ENCODE measurements around the gene CD226. TPM values are rescaled to one million over a fixed set of nuclear protein-coding genes. Genes with fewer than 3 reads are reported as not detected.
"Not testable (repeated sequence)": the region's sequence is repeated elsewhere in the genome, so short reads cannot be mapped to it uniquely, and the experiment has no call there.

CD226 gene
- total RNA-seq, 1 donor from 2014 or later, result 2.4 TPM

DNA sequence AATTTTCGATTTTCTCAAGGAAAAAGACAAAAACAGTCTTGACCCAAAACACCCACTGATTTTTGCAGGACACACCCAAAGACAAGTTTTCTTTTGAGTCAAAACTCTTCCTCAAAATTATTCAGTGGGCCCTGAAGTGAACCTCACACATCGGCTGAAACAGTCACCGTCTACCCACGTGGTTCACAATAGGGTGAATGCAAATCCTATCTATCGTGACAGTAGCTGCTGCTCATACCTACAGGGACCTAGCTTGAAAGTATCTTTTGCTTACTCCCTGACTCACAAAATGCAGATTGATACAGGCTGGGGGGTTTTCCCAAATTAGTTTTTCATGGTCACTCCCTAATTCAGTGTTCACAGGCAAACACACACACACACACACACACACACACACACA lies 10.7 kb upstream of the CD226 start:
- intact Hi-C loops (cut with DNase I), result no loop called here
- DNase-seq (ENCODE audit: low spot score), result no peak

DNA sequence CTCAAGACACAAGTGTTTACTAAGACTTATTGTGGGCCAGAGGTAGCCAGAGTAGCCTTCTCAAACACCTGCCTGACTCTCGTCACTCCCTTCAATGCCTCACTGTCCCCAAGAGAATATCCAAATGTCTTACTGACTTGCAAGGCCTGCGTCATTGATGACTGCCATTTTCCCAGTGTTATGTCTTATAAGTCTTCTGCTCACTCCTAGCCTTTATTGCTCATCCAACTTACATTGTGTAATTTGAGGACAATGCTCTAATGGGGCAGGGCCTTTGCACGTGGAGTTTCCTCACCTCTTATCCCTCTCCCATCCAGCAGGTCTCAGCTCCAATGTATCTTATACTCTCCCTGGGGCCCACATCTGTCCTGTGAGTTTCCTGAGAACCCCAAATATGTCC lies 10.1 kb upstream of the CD226 start:
- DNase-seq (ENCODE audit: low spot score), result no peak
- intact Hi-C loops (cut with DNase I), result no loop called here

- no peak for DNase-seq (ENCODE audit: low spot score)
- intact Hi-C loops (cut with DNase I), result no loop called here
Observed at GRCh38 chr18:69956665-69957620, 9.3 kb upstream of the CD226 start.

DNA sequence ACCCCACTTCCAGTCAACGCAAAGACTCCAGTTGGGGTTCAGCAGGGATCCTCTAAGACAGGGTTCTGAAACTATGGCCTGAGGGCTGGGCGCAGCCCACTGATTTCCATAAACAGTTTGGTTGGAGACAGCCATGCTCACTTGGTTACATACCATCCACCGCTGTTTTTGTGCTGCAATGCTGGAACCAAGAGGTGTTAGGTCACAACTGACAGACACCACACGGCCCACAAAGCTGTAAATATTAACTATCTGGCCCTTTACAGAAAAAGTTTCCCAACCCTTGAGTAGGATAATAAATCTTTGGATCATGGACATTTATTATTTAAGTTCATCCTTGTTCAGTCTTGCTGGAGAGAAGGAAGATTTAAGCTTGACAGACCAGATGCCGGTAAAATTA lies 8.4 kb upstream of the CD226 start:
- no peak for DNase-seq (ENCODE audit: low spot score)
- intact Hi-C loops (cut with DNase I), result no loop called here

- intact Hi-C loops (cut with DNase I), result no loop called here
- DNase-seq (ENCODE audit: low spot score), result no peak
Observed at GRCh38 chr18:69954719-69955480, 7.2 kb upstream of the CD226 start.

DNA sequence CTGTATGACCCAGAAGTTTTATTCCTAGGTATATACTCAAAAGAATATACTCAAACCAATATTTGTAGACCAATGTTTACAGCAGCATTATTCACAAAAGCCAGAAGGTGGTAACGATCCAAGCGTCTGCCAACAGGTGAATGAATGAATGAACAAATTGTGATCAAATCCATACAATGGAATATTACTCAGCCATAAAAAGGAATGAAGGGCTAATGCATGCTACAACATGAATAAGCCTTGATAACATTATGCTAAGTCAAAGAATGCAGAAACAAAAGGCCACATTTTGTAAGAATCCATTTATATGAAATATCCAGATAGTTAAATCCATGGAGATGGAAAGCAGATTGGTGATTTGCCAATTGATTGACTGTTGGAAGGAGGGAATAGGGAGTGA lies 5.5 kb upstream of the CD226 start:
- intact Hi-C loops (cut with DNase I), result no loop called here
- DNase-seq (ENCODE audit: low spot score), result no peak

- intact Hi-C loops (cut with DNase I), result no loop called here
- DNase-seq (ENCODE audit: low spot score), result no peak
Observed at GRCh38 chr18:69951182-69951581, 3.5 kb upstream of the CD226 start.

DNA sequence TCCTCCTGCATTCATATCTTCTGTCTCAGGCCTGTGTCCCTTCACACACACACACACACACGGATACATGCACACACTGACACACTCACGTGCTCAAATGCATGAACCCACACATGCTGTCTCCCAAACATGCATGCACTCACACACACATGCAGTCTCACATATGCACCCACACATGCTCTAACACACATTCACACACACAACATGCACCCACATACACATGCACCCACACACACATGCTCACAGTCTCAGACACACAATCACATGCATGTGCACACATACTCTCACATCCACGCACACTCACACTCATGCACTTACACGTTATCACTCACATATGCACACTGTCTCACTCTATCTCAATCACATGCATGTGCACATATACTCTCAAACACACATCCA lies 1.9 kb upstream of the CD226 start:
- DNase-seq (ENCODE audit: low spot score), result no peak
- intact Hi-C loops (cut with DNase I), result no loop called here

- no peak for DNase-seq (ENCODE audit: low spot score)
Observed at GRCh38 chr18:69948919-69949537, 1.4 kb upstream of the CD226 start.

GRCh38 chr18:69948256-69948655 lies 583 bp upstream of the CD226 start:
- intact Hi-C loops (cut with DNase I), result no loop called here
- no peak for DNase-seq (ENCODE audit: low spot score)

More at GRCh38 chr18:69948919-69949537, 1.4 kb upstream of the CD226 start:
- intact Hi-C loops (cut with DNase I), result no loop called here

- DNase-seq (ENCODE audit: low spot score), result no peak
- intact Hi-C loops (cut with DNase I), result no loop called here
Observed at GRCh38 chr18:69946608-69947155, 991 bp downstream of the CD226 start.

GRCh38 chr18:69945220-69946114 lies 2.2 kb downstream of the CD226 start:
- intact Hi-C loops (cut with DNase I), result no loop called here
- no peak for DNase-seq (ENCODE audit: low spot score)

DNA sequence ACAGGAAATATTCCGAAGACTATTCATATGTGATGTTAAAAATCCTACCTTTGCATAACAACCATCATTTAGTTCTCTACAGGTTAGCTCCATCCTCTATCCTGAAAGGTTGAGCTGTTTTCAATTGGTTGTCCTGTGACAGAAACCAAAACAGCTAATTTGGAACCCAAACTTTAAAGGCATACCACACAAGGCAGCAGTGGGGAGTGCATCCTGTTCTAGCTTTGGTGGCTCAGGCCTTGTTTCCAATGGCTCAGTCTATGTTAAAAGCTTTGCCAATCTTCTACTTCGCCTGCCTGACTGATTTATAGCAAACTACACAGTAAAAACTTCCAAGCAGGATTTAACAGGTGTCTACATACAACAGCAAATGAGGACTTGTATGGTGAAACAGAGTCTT lies 3.2 kb downstream of the CD226 start:
- intact Hi-C loops (cut with DNase I), result no loop called here
- no peak for DNase-seq (ENCODE audit: low spot score)

- no peak for DNase-seq (ENCODE audit: low spot score)
- intact Hi-C loops (cut with DNase I), result no loop called here
Observed at GRCh38 chr18:69943021-69943420, 4.7 kb downstream of the CD226 start.

DNA sequence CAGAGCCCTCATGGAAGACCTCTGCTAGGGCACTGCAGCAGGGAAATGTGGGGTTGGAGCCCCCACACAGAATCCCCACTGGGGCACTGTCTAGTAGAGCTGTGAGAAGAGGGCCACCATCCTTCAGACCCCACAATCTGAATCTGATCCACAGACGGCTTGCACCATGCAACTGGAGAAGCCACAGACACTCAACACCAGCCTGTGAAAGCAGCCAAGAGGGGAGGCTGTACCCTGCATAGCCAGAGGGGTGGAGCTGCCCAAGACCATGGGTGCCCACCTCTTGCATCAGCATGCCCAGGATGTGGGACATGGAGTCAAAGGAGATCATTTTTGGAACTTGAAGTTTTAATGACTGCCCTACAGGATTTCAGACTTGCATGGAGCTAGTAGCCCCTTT lies 6.5 kb downstream of the CD226 start:
- intact Hi-C loops (cut with DNase I), result no loop called here
- DNase-seq (ENCODE audit: low spot score), result no peak

- intact Hi-C loops (cut with DNase I); DNase-seq (ENCODE audit: low spot score): not testable (repeated sequence)
Observed at GRCh38 chr18:69939812-69940211, 7.9 kb downstream of the CD226 start.

DNA sequence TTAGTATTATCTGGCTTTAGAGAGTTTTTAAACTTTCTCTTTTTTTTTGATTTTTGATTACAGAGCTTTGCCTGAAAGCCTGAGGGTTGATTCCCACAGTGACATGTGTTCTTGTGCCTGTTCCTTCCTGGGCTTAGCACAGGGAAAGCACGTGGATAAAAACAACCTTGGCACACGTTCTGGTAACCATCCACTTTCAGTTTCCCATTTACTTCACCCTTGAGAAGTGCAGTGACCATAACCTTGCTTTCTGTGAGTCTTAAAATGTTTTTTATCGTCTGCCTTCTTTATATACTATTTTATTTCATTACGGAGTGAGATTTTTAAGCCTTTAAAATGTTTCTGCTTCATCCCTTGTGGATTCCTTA lies 11.5 kb downstream of the CD226 start:
- no peak for DNase-seq (ENCODE audit: low spot score)
- intact Hi-C loops (cut with DNase I), result no loop called here

GRCh38 chr18:69935319-69936190 lies 12.1 kb downstream of the CD226 start:
- DNase-seq (ENCODE audit: low spot score), result no peak
- intact Hi-C loops (cut with DNase I), result no loop called here
